SJSA1 (cell line): ENCODE data around the gene NPC1L1. TPM values are rescaled to one million over a fixed set of nuclear protein-coding genes. Genes with fewer than 3 reads are reported as not detected.

Source experiments
- DNase-seq, 2 experiments: peaks; one replicate each; pipeline ENCODE4 v3.0.0-alpha.2; 2015 to 2020; ENCODE audit warnings: low spot score in 2 of 2, low read depth in 1 of 2
- H3K27ac ChIP-seq: fragments of 250-450 bp; sonication (Bioruptor Pico); 2 replicates; pipeline ENCODE4 v1.5.1; 2020; ENCODE audit warnings: mild to moderate bottlenecking, moderate library complexity
- H3K27me3 ChIP-seq: fragments of 250-450 bp; sonication (Bioruptor Pico); replicated peaks from 2 replicates; pipeline ENCODE4 v1.5.1; 2020; ENCODE audit warnings: mild to moderate bottlenecking, moderate library complexity
- H3K36me3 ChIP-seq: fragments of 250-450 bp; sonication (Bioruptor Pico); 2 replicates; pipeline ENCODE4 v1.5.1; 2020; ENCODE audit warnings: mild to moderate bottlenecking
- H3K4me1 ChIP-seq: fragments of 250-450 bp; sonication (Bioruptor Pico); replicated peaks from 2 replicates; pipeline ENCODE4 v1.6.1; 2021; ENCODE audit warnings: mild to moderate bottlenecking
- H3K4me3 ChIP-seq: fragments of 250-450 bp; sonication (Bioruptor Pico); 2 replicates; pipeline ENCODE4 v1.5.1; 2020; ENCODE audit warnings: mild to moderate bottlenecking
- H3K9me3 ChIP-seq: fragments of 250-450 bp; sonication (Bioruptor Pico); replicated peaks from 2 replicates; pipeline ENCODE4 v1.5.1; 2020; ENCODE audit warnings: mild to moderate bottlenecking
- total RNA-seq: library from RNA; depleted of rRNA; stranded (reverse); fragments of >200 nt; shearing (Covaris generic); gene quantifications from 2 replicates; pipeline ENCODE4 v1.2.3, GENCODE V29; 2014

The NPC1L1 gene
- total RNA-seq, 1 experiment from 2014 or later: not detected

GRCh38 chr7:44477063-44477830, 63.9 kb downstream of the NPC1L1 start:
- no peak overlapping the region for H3K4me3 ChIP-seq
- no peaks in the 10 kb centered on the region for H3K9me3 ChIP-seq
- H3K36me3 ChIP-seq: peaks cover 80% of the 10 kb centered on the region
- H3K27ac ChIP-seq: no peak overlapping the region
- peaks cover 10% of the 10 kb centered on the region for H3K4me1 ChIP-seq
- DNase-seq: peak; percentile 62 to 63
- no peaks in the 10 kb centered on the region for H3K27me3 ChIP-seq

GRCh38 chr7:44476313-44476712, 64.8 kb downstream of the NPC1L1 start:
- DNase-seq: no peak
- H3K4me3 ChIP-seq: no peak overlapping the region
- no peaks in the 10 kb centered on the region for H3K9me3 ChIP-seq
- H3K36me3 ChIP-seq: peaks cover 76% of the 10 kb centered on the region
- H3K4me1 ChIP-seq: peaks cover 10% of the 10 kb centered on the region
- no peaks in the 10 kb centered on the region for H3K27me3 ChIP-seq
- H3K27ac ChIP-seq: no peak overlapping the region

GRCh38 chr7:44473295-44473694, 67.8 kb downstream of the NPC1L1 start:
- Histone ChIP-seq H3K27ac (0 out of 2 replicates have a peak overlapping the region, but pooled peaks have one; percentile 16), H3K4me3 (no peak overlapping the region), H3K4me1 (peaks cover 10% of the 10 kb centered on the region), H3K36me3 (peaks cover 66% of the 10 kb centered on the region), H3K27me3 (no peaks in the 10 kb centered on the region), H3K9me3 (no peaks in the 10 kb centered on the region)
- no peak for DNase-seq

GRCh38 chr7:44472843-44473242, 68.3 kb downstream of the NPC1L1 start:
- no peak for DNase-seq

GRCh38 chr7:44471850-44472249, 69.3 kb downstream of the NPC1L1 start:
- no peaks in the 10 kb centered on the region for H3K9me3 ChIP-seq
- H3K4me1 ChIP-seq: peaks cover 15% of the 10 kb centered on the region
- peaks cover 61% of the 10 kb centered on the region for H3K36me3 ChIP-seq
- H3K27ac ChIP-seq: no peak overlapping the region
- no peak overlapping the region for H3K4me3 ChIP-seq
- no peaks in the 10 kb centered on the region for H3K27me3 ChIP-seq
- DNase-seq: no peak

More at GRCh38 chr7:44472843-44473242, 68.3 kb downstream of the NPC1L1 start:
- no peaks in the 10 kb centered on the region for H3K27me3 ChIP-seq
- H3K27ac ChIP-seq: 0 out of 2 replicates have a peak overlapping the region, but pooled peaks have one; percentile 16
- H3K4me1 ChIP-seq: peaks cover 10% of the 10 kb centered on the region
- peaks cover 62% of the 10 kb centered on the region for H3K36me3 ChIP-seq
- H3K4me3 ChIP-seq: no peak overlapping the region
- H3K9me3 ChIP-seq: no peaks in the 10 kb centered on the region

- Histone ChIP-seq H3K36me3 (peaks cover 61% of the 10 kb centered on the region), H3K27ac (no peak overlapping the region), H3K4me3 (no peak overlapping the region), H3K4me1 (peaks cover 19% of the 10 kb centered on the region), H3K27me3 (no peaks in the 10 kb centered on the region), H3K9me3 (no peaks in the 10 kb centered on the region)
- DNase-seq: no peak
Observed at GRCh38 chr7:44471436-44471835, 69.7 kb downstream of the NPC1L1 start.

- no peak overlapping the region for H3K4me3 ChIP-seq
- peaks cover 56% of the 10 kb centered on the region for H3K36me3 ChIP-seq
- H3K9me3 ChIP-seq: no peaks in the 10 kb centered on the region
- no peak overlapping the region for H3K27ac ChIP-seq
- no peak for DNase-seq
- H3K4me1 ChIP-seq: peaks cover 26% of the 10 kb centered on the region
- no peaks in the 10 kb centered on the region for H3K27me3 ChIP-seq
Observed at GRCh38 chr7:44470628-44471245, 70.4 kb downstream of the NPC1L1 start.

GRCh38 chr7:44470135-44470479, 71.0 kb downstream of the NPC1L1 start:
- DNase-seq: no peak
- Histone ChIP-seq H3K36me3 (peaks cover 58% of the 10 kb centered on the region), H3K4me3 (no peak overlapping the region), H3K4me1 (peaks cover 27% of the 10 kb centered on the region), H3K27me3 (no peaks in the 10 kb centered on the region), H3K27ac (no peak overlapping the region), H3K9me3 (no peaks in the 10 kb centered on the region)

- H3K4me3 ChIP-seq: no peak overlapping the region
- no peaks in the 10 kb centered on the region for H3K27me3 ChIP-seq
- DNase-seq: no peak
- peaks cover 57% of the 10 kb centered on the region for H3K36me3 ChIP-seq
- H3K27ac ChIP-seq: no peak overlapping the region
- H3K9me3 ChIP-seq: no peaks in the 10 kb centered on the region
- H3K4me1 ChIP-seq: peaks cover 27% of the 10 kb centered on the region
Observed at GRCh38 chr7:44469461-44470134, 71.5 kb downstream of the NPC1L1 start.

GRCh38 chr7:44467217-44467548, 73.9 kb downstream of the NPC1L1 start:
- no peak overlapping the region for H3K27ac ChIP-seq

GRCh38 chr7:44466300-44467216, 74.6 kb downstream of the NPC1L1 start:
- H3K9me3 ChIP-seq: no peaks in the 10 kb centered on the region
- H3K36me3 ChIP-seq: peaks cover 56% of the 10 kb centered on the region
- peaks cover 19% of the 10 kb centered on the region for H3K4me1 ChIP-seq
- no peak overlapping the region for H3K4me3 ChIP-seq
- no peaks in the 10 kb centered on the region for H3K27me3 ChIP-seq
- no peak overlapping the region for H3K27ac ChIP-seq
- DNase-seq: peak in 1 of 2 experiments; percentile 30

More at GRCh38 chr7:44467217-44467548, 73.9 kb downstream of the NPC1L1 start:
- H3K9me3 ChIP-seq: no peaks in the 10 kb centered on the region
- peaks cover 52% of the 10 kb centered on the region for H3K36me3 ChIP-seq
- no peaks in the 10 kb centered on the region for H3K27me3 ChIP-seq
- H3K4me1 ChIP-seq: peaks cover 17% of the 10 kb centered on the region
- no peak overlapping the region for H3K4me3 ChIP-seq
- DNase-seq: no peak

- no peaks in the 10 kb centered on the region for H3K27me3 ChIP-seq
- DNase-seq: no peak
- H3K4me1 ChIP-seq: peaks cover 25% of the 10 kb centered on the region
- no peak overlapping the region for H3K27ac ChIP-seq
- no peaks in the 10 kb centered on the region for H3K9me3 ChIP-seq
- H3K36me3 ChIP-seq: peaks cover 52% of the 10 kb centered on the region
- no peak overlapping the region for H3K4me3 ChIP-seq
Observed at GRCh38 chr7:44465490-44465889, 75.6 kb downstream of the NPC1L1 start.

GRCh38 chr7:44463169-44463808, 77.8 kb downstream of the NPC1L1 start:
- H3K9me3 ChIP-seq: no peaks in the 10 kb centered on the region
- peaks cover 44% of the 10 kb centered on the region for H3K36me3 ChIP-seq
- H3K27me3 ChIP-seq: no peaks in the 10 kb centered on the region
- H3K4me3 ChIP-seq: no peak overlapping the region
- H3K27ac ChIP-seq: no peak overlapping the region
- peaks cover 25% of the 10 kb centered on the region for H3K4me1 ChIP-seq
- DNase-seq: no peak
